SK-N-SH (cell line): ENCODE measurements around the gene TNRC6A.

Experiments used
- FOXM1 ChIP-seq: IDR thresholded peaks from 2 replicates; pipeline ENCODE4 v1.4.0; 2012; ENCODE audit warnings: low read depth, mild to moderate bottlenecking
- JUND ChIP-seq: IDR thresholded peaks from 2 replicates; pipeline ENCODE4 v1.4.0; 2012
- RCOR1 ChIP-seq: fragments of 150-350 bp; IDR thresholded peaks from 2 replicates; pipeline ENCODE4 v1.6.1; 2017; ENCODE audit warnings: antibody characterized with exemption, low read length
- YY1 ChIP-seq: IDR thresholded peaks from 2 replicates; pipeline ENCODE4 v1.4.0; 2012; ENCODE audit warnings: low read depth, mild to moderate bottlenecking
- TF ChIP-seq, protein P1 (sequence below): fragments of 200-600 bp; sonication (generic); IDR thresholded peaks from 2 replicates; pipeline ENCODE4 v1.6.1; 2017; ENCODE audit warnings: antibody characterized with exemption, mild to moderate bottlenecking, moderate library complexity
- TF ChIP-seq, protein P2 (sequence below): IDR thresholded peaks from 2 replicates; pipeline ENCODE4 v1.4.0; 2012; ENCODE audit warnings: low read depth

DNA sequence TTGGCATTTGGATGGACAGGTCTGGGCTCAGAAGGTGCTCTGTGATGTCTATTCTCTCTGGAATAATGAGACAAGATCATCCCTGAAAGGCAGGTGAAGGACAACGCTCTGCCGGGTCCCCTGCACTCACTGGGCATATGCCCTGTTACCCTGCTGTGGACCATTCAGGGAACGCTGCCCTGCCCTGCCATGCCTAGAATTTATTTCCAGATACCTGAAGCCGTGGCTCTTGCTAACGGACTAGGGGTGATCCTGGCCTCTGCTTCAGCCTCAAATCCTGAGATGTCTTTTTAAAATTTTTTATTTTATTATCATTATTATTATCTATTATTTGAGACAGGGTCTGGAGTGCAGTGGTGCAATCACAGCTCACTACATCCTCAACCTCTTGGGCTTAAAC lies 120.2 kb downstream of the TNRC6A start:
- TF ChIP-seq RCOR1 (no peak), YY1 (no peak), JUND (no peak), FOXM1 (no peak)
- TF ChIP-seq, protein P1, sequence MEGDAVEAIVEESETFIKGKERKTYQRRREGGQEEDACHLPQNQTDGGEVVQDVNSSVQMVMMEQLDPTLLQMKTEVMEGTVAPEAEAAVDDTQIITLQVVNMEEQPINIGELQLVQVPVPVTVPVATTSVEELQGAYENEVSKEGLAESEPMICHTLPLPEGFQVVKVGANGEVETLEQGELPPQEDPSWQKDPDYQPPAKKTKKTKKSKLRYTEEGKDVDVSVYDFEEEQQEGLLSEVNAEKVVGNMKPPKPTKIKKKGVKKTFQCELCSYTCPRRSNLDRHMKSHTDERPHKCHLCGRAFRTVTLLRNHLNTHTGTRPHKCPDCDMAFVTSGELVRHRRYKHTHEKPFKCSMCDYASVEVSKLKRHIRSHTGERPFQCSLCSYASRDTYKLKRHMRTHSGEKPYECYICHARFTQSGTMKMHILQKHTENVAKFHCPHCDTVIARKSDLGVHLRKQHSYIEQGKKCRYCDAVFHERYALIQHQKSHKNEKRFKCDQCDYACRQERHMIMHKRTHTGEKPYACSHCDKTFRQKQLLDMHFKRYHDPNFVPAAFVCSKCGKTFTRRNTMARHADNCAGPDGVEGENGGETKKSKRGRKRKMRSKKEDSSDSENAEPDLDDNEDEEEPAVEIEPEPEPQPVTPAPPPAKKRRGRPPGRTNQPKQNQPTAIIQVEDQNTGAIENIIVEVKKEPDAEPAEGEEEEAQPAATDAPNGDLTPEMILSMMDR: no peak
- TF ChIP-seq, protein P2, sequence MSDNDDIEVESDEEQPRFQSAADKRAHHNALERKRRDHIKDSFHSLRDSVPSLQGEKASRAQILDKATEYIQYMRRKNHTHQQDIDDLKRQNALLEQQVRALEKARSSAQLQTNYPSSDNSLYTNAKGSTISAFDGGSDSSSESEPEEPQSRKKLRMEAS: no peak
